WERI-Rb-1 (cell line): ENCODE measurements around the gene SH3PXD2A.
A peak's percentile ranks its signal among the peaks of the same experiment; 100 is the strongest.

Experiments used
- DNase-seq: peaks from one replicate; pipeline ENCODE4 v3.0.0-alpha.2; 2020
- H3K27ac ChIP-seq: fragments of 250-450 bp; sonication (Bioruptor Pico); 2 replicates; pipeline ENCODE4 v1.5.1; 2020; ENCODE audit warnings: mild to moderate bottlenecking, moderate library complexity
- H3K27me3 ChIP-seq: fragments of 250-450 bp; sonication (Bioruptor Pico); 2 replicates; pipeline ENCODE4 v1.5.1; 2021; ENCODE audit warnings: mild to moderate bottlenecking, low read depth, moderate library complexity; ENCODE audit not compliant: insufficient read depth, severe bottlenecking
- H3K36me3 ChIP-seq: fragments of 250-450 bp; sonication (Bioruptor Pico); 2 replicates; pipeline ENCODE4 v1.5.1; 2020; ENCODE audit warnings: mild to moderate bottlenecking, moderate library complexity
- H3K4me3 ChIP-seq: 2 replicates; pipeline ENCODE4 v1.5.1; 2011; ENCODE audit warnings: low read depth, mild to moderate bottlenecking, control low read depth, low read length
- H3K9me3 ChIP-seq: fragments of 250-450 bp; sonication (Bioruptor Pico); 2 replicates; pipeline ENCODE4 v1.5.1; 2021; ENCODE audit warnings: mild to moderate bottlenecking, moderate library complexity; ENCODE audit not compliant: severe bottlenecking
- CTCF ChIP-seq: IDR thresholded peaks from 2 replicates; pipeline ENCODE4 v1.5.1; 2011; ENCODE audit warnings: low read depth, mild to moderate bottlenecking, control low read depth, inconsistent platforms, low read length

Gene SH3PXD2A

DNA sequence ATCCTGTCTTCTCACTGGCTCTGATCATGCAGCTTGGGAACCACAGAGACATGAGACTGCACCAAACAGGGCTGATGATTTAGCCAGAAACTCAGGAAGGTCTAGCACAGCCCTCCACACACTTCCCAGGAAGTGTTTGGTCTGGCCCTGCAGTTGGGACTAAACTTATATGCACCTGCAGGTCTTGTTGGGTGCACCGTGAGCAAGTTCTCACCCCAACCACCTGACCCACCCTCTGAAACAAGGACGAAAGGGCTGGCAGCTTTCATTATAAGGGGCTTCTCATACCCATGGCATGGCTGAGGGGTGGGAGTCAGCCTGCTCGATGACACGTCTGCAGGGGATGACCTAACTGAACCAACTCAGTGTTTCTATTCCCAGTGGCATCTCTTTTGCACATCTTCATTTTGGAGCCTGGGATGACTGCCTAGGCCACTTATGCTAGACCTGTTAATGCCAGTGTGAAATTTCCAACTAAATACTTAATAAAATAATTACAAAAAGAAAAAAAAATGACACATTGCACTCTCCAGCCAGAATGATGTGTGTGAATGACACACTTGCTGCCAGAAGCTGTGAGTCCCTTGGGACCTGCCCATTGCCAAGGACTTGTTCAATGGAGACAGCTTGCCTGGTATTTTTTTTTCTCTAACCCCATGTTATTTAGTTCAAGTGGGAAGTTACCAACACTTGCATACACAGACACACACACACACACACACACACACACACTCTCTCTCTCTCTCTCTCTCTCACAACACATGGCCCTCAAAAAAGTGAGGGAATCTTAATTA, 259.2 kb downstream of the SH3PXD2A start:
- Histone ChIP-seq H3K4me3 (no peak overlapping the region), H3K9me3 (no peaks in the 10 kb centered on the region), H3K27ac (no peak overlapping the region), H3K27me3 (no peaks in the 10 kb centered on the region), H3K36me3 (no peaks in the 10 kb centered on the region; the same call in 1 of the 2 replicates)
- DNase-seq, result no peak
- TF ChIP-seq CTCF, result no peak

- no peak for TF ChIP-seq CTCF
- Histone ChIP-seq H3K4me3 (no peak overlapping the region), H3K9me3 (no peaks in the 10 kb centered on the region), H3K36me3 (no peaks in the 10 kb centered on the region; the same call in 1 of the 2 replicates), H3K27ac (no peak overlapping the region), H3K27me3 (no peaks in the 10 kb centered on the region)
- DNase-seq, result no peak
Observed at GRCh38 chr10:103593022-103593570, 262.3 kb downstream of the SH3PXD2A start.

GRCh38 chr10:103592186-103593021, 263.0 kb downstream of the SH3PXD2A start:
- Histone ChIP-seq H3K9me3 (peaks cover 4% of the 10 kb centered on the region), H3K27ac (no peak overlapping the region), H3K36me3 (no peaks in the 10 kb centered on the region; the same call in 1 of the 2 replicates), H3K4me3 (no peak overlapping the region), H3K27me3 (no peaks in the 10 kb centered on the region)
- peak; percentile 70 for DNase-seq
- TF ChIP-seq CTCF, result peak; percentile 88

- TF ChIP-seq CTCF, result no peak
- H3K4me3 ChIP-seq, result no peak overlapping the region
- no peaks in the 10 kb centered on the region; the same call in 1 of the 2 replicates for H3K36me3 ChIP-seq
- DNase-seq, result no peak
- peaks cover 4% of the 10 kb centered on the region for H3K9me3 ChIP-seq
- no peak overlapping the region for H3K27ac ChIP-seq
- no peaks in the 10 kb centered on the region for H3K27me3 ChIP-seq
Observed at GRCh38 chr10:103590744-103591291, 264.6 kb downstream of the SH3PXD2A start.

GRCh38 chr10:103590060-103590459, 265.3 kb downstream of the SH3PXD2A start:
- Histone ChIP-seq H3K27me3 (no peaks in the 10 kb centered on the region), H3K36me3 (peaks cover 4% of the 10 kb centered on the region), H3K4me3 (no peak overlapping the region), H3K9me3 (peaks cover 4% of the 10 kb centered on the region), H3K27ac (no peak overlapping the region)
- DNase-seq, result no peak
- TF ChIP-seq CTCF, result no peak
